HG03066 (cell line): Measurements from ENCODE around the gene DCTD.

ENCODE experiments used
- ATAC-seq: cut with Tn5 transposase; IDR thresholded peaks from one replicate; pipeline ENCODE4 v1.9.1; 2021; ENCODE audit warnings: low read depth; ENCODE audit not compliant: unreplicated experiment

The DCTD gene

DNA sequence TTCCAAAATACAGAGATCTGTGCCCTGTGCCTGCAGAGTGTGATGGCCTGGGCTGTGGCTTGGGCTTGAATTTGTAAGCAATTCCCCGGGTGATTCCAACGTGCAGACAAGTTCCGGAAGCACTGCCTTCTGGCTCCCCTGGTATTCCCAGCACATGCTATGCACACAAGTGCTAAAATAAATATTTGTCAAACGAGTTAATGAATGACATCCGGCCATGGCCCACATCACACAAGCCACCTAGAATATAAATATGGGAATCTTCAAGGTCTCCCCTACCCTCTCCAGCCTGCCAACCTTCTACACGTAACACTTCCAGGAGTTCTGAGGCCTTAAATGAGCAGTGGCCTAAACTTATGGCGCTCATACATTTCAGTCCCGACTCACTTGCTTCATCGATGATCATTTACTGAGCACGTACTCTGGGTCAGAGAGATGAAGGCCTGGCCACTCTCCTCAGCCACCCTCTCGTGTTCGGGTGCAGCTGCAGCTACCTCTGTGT, 21.3 kb downstream of the DCTD start:
- ATAC-seq: no peak

GRCh38 chr4:182894681-182895275, 22.4 kb downstream of the DCTD start:
- ATAC-seq: no peak

- no peak for ATAC-seq
These were observed 23.6 kb downstream of the DCTD start for GRCh38 chr4:182893474-182894080.

GRCh38 chr4:182893047-182893446, 24.1 kb downstream of the DCTD start:
- no peak for ATAC-seq

DNA sequence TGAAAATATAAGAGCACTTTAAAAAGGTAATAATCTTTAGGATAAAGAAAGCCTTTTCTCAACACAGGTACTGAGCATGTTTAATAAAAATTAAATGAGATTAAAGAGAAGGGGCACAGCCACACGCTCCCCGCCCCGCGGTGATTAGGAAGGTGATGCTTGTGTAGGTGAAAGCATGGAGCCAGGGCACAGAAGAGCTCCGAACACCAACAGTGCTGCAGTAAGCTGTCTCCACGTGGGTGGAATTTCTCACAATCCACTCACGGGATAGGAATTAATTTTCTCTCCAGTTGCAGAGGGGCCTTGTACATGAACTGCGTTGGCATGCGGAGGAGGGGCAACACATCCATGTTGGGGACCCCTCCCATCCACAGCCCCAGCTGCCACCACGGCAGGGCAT, 27.0 kb downstream of the DCTD start:
- ATAC-seq: no peak

DNA sequence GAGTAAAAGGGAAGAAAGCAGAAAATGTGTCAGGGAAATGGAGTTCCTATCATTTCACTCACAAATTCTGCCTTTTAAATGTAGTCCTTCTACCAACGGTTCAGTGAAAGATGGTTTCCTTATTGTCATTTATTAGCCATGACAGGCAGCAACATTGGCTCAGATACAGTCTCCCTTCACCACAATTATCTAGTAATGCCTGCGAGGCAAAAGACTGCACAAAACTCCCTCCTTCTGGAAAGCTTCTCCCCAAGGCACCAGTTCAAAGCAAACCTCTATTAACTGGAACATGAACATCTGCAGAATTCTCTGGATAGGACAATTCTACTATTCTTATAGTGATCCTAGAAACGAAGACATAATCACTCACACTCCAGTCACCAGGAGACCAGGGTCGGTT, 28.3 kb downstream of the DCTD start:
- no peak for ATAC-seq

- no peak for ATAC-seq
These were observed 30.4 kb downstream of the DCTD start for GRCh38 chr4:182886768-182887167.

- no peak for ATAC-seq
These were observed 31.0 kb downstream of the DCTD start for GRCh38 chr4:182886205-182886604.

DNA sequence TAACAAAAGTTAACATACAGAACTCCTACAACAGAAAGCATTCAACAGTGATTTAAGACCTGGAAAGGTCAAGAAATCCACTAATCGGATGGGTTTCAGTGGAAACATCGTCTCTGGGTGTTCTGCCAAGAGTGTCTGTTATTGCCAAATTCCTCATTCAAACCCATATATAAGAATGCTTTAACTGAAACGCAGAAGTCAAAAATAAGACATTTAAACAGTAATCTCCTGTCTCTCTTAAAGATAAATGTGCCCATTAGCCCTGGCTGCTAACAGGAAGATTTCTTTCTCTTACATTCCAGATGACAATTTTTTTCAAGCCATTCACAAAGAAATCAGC, 31.5 kb downstream of the DCTD start:
- ATAC-seq: no peak

- no peak for ATAC-seq
These were observed 32.0 kb downstream of the DCTD start for GRCh38 chr4:182885022-182885737.

GRCh38 chr4:182884040-182884439, 33.1 kb downstream of the DCTD start:
- no peak for ATAC-seq

- ATAC-seq: no peak
These were observed 33.8 kb downstream of the DCTD start for GRCh38 chr4:182883351-182883750.

DNA sequence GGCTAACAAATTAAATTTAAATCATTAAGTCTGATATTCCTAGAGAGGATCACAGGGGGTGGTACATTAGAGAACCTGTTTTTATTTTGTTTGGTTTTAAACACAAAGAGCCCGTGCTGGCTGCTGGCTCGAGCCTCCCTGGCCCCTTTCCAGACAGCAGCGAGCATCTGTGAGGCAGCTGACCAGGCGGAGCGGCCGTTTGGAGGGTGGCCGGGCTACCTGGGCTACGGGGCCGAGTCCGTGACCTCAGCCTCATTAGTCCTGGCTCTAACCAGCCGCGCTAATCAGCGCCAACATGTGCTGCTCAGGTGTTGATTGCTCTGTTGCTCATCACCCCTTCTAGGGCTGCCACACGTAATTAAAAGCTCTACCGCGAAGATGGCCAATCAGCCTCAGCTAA, 35.3 kb downstream of the DCTD start:
- no peak for ATAC-seq

DNA sequence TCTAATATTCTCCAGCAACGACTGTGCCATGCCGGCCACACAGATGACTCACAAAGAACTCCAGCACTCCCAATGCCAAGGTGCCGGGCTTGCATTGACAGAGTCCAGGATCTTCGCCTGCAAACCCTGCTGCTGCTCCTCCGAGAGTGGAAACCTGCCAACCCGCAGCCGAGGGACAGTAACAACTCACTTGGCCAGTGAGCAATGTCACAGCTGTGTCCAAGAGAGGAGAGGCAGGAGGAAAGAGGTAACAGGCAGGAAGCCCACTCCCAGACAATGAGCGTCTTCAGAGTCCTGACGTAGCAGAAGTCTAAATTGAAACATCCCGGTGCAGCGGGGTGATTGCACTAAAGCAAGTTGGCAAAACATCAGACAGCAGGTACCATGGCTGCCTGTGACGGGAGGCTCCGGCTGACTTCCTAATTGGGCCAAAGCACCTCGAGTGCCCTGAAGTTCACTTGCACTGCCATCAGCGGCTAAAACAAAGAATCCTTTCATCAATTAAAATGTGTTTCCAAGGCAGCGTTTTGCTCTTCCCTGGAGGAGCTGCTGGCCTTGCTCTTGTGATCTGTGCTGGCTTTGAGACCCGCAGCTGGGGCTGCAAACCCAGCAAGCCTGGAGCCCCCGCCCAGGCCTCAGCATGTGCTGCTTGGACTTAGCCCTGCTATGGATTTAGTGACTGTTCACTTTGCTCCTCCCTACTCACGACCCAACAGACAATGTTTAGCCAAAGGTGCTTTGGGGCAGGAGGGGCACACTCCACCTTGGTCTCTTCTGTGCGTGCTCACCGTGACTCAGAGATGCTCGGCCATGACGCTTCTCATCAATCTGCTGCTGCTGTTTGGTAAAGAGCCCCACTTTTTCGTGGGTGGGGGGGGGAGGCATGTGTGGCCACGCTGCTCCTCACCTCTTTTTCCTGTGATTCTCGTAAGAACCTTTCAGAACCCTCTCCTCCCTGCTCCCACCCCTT, 36.5 kb downstream of the DCTD start:
- ATAC-seq: no peak

DNA sequence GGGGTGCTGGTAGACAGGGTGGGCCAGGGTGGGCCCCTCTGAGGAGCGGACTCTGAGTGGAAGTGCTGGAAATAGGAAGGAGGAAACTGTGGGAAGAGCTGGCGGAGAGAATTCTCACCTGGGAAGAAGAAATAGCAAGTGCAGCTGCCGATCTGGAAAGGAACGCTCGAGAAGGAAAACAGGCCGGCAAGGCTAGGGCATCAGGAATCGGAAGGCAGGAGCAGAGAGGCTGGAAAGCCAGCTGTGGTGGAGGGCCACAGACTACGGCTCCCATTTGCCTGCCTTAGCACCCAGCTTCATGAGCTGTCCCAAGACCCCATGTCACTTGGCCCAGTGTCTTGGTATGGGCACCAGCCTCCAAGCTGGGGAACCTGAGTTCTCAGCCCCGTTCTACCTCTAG, 37.3 kb downstream of the DCTD start:
- ATAC-seq: no peak

GRCh38 chr4:182878633-182879495, 38.3 kb downstream of the DCTD start:
- ATAC-seq: no peak

DNA sequence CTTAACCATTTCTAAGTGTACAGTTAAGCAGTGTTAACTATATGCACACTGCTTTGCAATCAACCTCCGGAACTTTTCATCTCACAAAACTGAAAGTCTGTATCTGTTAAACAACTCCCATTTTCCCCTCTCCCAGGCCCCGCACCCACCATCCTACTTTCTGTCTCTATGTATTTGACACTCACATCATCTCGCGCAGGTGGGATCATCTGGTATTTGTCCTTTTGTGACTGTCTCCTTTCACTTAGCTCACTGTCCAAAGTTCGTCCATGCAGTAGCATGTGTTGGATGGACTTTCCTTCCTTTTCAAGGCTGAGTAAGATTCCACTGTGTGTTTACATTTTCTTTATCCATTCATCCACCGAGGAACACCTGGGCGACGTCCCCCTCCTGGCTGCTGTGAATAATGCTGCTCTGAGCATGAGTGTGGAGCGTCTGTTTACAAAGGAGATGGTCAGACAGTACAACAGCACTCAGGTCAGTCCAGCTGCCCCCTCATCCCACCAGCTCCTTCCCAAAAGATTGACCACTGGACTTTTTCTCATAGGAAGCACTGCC, 39.8 kb downstream of the DCTD start:
- no peak for ATAC-seq

DNA sequence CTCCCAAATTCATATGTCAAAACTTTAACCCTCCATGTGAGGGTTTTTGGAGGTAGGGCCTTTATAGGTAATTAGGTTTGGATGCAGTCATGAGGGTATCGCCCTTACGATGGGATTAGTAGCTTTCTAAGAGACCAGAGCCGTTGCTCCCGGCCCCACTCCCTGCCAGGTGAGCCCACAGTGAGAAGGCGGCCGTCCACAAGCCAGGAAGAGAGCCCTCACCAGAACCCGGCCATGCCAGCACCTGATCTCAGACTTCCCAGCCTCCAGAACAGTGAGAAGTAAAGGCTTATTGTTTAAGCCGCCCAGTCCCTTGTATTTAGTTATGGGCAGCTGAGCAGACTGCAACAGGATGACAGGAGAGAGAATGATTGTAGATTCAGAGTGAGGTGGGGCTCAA, 40.8 kb downstream of the DCTD start:
- no peak for ATAC-seq
